Neural progenitor cell (in vitro differentiated cells): ENCODE results near the gene SULT4A1.

Source experiments
- EZH2 ChIP-seq: fragments of 200-600 bp; sonication (generic); IDR thresholded peaks from 2 replicates; pipeline ENCODE4 v1.6.1; 2017; ENCODE audit warnings: antibody characterized with exemption, mild to moderate bottlenecking, moderate library complexity
- TF ChIP-seq, protein P1 (sequence below): fragments of 200-600 bp; sonication (generic); IDR thresholded peaks from 2 replicates; pipeline ENCODE4 v1.5.1; 2017; ENCODE audit warnings: antibody characterized with exemption, mild to moderate bottlenecking

DNA sequence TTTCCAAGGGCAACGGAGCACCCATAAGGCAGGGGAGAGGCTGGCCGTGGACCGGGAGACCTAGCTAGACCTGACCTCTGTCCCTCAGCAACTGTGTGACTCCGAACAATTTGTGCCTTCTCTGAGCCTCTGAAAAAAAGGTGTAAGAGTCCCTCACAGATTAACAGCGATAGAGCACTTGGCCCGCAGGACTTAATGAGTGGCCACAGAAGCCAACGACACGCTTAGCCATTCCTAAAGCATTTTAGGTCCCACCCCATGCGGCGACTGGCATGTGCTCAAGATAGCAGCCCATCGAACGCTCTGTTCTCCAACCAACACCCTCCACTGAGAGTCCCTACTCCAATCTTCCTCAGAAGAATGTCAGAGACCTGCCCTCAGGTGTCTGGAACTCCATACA is 1.5 kb downstream of the SULT4A1 start:
- TF ChIP-seq, protein P1, sequence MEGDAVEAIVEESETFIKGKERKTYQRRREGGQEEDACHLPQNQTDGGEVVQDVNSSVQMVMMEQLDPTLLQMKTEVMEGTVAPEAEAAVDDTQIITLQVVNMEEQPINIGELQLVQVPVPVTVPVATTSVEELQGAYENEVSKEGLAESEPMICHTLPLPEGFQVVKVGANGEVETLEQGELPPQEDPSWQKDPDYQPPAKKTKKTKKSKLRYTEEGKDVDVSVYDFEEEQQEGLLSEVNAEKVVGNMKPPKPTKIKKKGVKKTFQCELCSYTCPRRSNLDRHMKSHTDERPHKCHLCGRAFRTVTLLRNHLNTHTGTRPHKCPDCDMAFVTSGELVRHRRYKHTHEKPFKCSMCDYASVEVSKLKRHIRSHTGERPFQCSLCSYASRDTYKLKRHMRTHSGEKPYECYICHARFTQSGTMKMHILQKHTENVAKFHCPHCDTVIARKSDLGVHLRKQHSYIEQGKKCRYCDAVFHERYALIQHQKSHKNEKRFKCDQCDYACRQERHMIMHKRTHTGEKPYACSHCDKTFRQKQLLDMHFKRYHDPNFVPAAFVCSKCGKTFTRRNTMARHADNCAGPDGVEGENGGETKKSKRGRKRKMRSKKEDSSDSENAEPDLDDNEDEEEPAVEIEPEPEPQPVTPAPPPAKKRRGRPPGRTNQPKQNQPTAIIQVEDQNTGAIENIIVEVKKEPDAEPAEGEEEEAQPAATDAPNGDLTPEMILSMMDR = no peak
- TF ChIP-seq EZH2 = no peak
